ENCODE results near the gene RHOXF2B. TPM values are rescaled to one million over a fixed set of nuclear protein-coding genes. Genes with fewer than 3 reads are reported as not detected.
"Not testable (repeated sequence)": the region's sequence is repeated elsewhere in the genome, so short reads cannot be mapped to it uniquely, and the experiment has no call there.

The RHOXF2B gene
- total RNA-seq, 1 donor from 2014 or later: not detected

DNA sequence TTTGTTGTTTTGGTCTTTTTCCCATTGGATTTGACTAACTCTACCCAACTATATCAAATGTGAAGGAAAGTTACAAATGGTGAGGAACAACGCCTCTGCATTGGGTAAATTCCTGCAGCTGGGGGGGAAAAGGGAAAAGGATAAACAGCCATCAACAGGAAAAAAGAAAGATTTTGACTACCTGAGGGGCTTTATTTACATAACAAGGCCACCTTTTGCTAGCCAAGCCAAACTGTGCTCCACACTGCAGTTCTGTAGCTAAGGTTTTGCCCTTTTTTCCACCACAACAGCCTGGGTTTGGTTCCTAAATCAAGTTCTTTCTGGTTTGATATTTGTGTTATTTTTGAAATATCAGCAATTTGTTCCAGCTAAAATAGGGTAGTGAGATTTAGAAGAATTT, 40.8 kb downstream of the RHOXF2B start:
- no peak overlapping the region for H3K4me3 ChIP-seq (ENCODE audit: low read depth, low read length)
- FAIRE-seq (no peak), DNase-seq (ENCODE audit: low read depth) (no peak)
- no peaks in the 10 kb centered on the region for H3K27me3 ChIP-seq (ENCODE audit: control insufficient read depth, insufficient read depth, low read length)
- TF ChIP-seq, protein P1, sequence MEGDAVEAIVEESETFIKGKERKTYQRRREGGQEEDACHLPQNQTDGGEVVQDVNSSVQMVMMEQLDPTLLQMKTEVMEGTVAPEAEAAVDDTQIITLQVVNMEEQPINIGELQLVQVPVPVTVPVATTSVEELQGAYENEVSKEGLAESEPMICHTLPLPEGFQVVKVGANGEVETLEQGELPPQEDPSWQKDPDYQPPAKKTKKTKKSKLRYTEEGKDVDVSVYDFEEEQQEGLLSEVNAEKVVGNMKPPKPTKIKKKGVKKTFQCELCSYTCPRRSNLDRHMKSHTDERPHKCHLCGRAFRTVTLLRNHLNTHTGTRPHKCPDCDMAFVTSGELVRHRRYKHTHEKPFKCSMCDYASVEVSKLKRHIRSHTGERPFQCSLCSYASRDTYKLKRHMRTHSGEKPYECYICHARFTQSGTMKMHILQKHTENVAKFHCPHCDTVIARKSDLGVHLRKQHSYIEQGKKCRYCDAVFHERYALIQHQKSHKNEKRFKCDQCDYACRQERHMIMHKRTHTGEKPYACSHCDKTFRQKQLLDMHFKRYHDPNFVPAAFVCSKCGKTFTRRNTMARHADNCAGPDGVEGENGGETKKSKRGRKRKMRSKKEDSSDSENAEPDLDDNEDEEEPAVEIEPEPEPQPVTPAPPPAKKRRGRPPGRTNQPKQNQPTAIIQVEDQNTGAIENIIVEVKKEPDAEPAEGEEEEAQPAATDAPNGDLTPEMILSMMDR (IDR thresholded peaks at IDR 0.05; ENCODE audit: insufficient read depth, low read length, severe bottlenecking): no peak
- H3K36me3 ChIP-seq (ENCODE audit: control insufficient read depth, insufficient read depth, low read length): no peaks in the 10 kb centered on the region

DNA sequence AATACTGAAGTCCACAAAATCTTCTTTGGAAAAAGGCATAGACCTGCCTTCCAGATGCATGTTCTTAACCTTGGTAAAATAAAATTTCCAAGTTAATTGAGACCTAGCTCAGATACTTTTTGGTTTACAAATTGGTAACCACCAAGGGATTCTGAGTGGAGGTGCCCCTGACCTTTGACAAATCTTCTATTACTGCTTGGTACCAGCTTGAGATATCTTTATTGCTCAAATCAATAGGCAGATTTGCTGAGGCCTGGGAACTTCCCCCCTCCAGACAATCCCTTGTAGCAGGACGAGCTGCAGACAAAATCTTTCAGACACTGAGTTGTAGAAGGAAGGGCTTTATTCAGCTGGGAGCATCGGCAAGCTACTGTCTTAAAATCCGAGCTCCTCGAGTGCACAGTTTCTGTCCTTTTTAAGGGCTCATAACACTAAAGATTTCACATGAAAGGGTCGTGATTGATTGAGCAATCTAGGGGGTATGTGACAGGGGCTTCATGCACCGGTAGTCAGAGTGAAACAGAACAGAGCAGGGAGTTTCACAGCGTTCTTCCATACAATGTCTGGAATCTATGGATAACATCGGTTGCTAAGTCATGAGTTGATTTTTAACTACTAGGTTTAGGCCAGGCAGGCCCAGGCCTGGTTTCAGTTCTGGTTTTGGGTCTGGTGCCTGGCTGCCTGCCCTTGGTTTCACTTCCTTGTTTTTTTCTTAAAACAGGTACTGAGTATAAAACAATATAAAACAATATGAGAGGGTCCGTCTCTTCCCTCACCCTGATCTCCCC, 41.8 kb downstream of the RHOXF2B start:
- H3K4me3 ChIP-seq (ENCODE audit: low read depth, low read length); DNase-seq (ENCODE audit: low read depth); H3K36me3 ChIP-seq (ENCODE audit: control insufficient read depth, insufficient read depth, low read length); FAIRE-seq; H3K27me3 ChIP-seq (ENCODE audit: control insufficient read depth, insufficient read depth, low read length): not testable (repeated sequence)

DNA sequence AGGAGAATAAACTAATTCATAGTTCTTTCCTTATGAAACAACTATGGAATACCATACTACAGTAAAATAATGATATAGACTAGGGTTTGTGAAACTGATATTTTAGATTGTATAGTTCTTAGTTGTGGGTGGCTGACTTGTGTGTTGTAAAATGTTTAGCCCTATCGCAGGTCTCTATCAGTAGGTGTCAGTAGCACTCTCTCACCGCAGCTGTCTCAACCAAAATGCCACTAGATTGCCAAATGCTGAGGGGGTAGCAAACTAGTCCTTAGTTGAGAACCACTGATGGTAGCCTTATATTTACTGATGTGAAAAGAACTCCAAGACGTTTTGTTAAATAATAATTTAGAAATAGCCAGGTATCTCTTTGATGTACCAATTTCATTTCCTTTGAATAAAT, 48.1 kb downstream of the RHOXF2B start:
- Histone ChIP-seq H3K36me3 (ENCODE audit: control insufficient read depth, insufficient read depth, low read length) (no peaks in the 10 kb centered on the region), H3K4me3 (ENCODE audit: low read depth, low read length) (no peak overlapping the region), H3K27me3 (ENCODE audit: control insufficient read depth, insufficient read depth, low read length) (no peaks in the 10 kb centered on the region)
- TF ChIP-seq, protein P1 (IDR thresholded peaks at IDR 0.05; ENCODE audit: insufficient read depth, low read length, severe bottlenecking): no peak
- FAIRE-seq (no peak), DNase-seq (ENCODE audit: low read depth) (no peak)

DNA sequence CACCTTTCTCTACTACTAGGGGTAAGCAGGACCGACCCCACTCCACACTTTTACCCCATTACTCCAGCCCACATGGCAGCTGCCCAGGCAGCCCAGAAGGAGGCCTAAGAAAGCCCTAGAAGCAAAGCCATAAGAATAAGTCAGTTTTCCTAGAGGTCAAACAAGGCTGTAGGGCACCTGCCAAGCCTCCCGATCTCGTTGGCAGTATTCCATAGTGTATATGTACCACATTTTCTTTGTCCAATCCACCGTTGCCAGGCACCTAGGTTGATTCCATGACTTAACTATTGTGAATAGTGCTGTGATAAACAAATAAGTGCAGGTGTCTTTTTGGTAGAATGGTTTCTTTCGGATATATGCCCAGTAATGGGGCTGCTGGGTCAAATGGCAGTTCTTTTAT, 54.2 kb downstream of the RHOXF2B start:
- no peaks in the 10 kb centered on the region for H3K36me3 ChIP-seq (ENCODE audit: control insufficient read depth, insufficient read depth, low read length)
- TF ChIP-seq, protein P1 (IDR thresholded peaks at IDR 0.05; ENCODE audit: insufficient read depth, low read length, severe bottlenecking): no peak
- no peak for FAIRE-seq
- H3K4me3 ChIP-seq (ENCODE audit: low read depth, low read length): no peak overlapping the region
- H3K27me3 ChIP-seq (ENCODE audit: control insufficient read depth, insufficient read depth, low read length): no peaks in the 10 kb centered on the region
- DNase-seq (ENCODE audit: low read depth): no peak

DNA sequence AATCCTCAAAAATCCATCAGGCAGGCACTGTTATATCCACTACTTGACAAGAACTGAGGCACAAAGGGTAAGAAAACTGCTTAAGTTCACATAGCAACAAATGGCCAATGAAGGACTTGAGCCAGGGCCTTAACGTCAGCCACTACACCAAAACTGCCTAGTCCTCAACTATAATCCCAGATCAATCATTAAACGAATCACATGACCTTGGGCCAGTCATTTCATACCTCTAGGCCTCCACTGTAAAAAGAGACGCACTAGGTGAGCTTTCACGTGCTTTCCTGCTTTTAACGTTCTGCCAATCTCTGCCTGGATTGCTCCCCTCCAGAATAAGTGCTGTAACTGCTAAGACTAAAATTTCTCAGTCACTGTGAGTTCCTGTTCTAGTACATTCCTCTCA, 54.7 kb downstream of the RHOXF2B start:
- H3K36me3 ChIP-seq (ENCODE audit: control insufficient read depth, insufficient read depth, low read length): no peaks in the 10 kb centered on the region
- no peak overlapping the region for H3K4me3 ChIP-seq (ENCODE audit: low read depth, low read length)
- no peaks in the 10 kb centered on the region for H3K27me3 ChIP-seq (ENCODE audit: control insufficient read depth, insufficient read depth, low read length)
- TF ChIP-seq, protein P1 (IDR thresholded peaks at IDR 0.05; ENCODE audit: insufficient read depth, low read length, severe bottlenecking): no peak
- DNase-seq (ENCODE audit: low read depth): no peak
- no peak for FAIRE-seq

Other genes starting within 250 kb of the RHOXF2B start
- 1.1 and 2.9 TPM in 2 replicates for gene UPF3B, start 224.7 kb downstream of the RHOXF2B start, total RNA-seq
- 13.2 and 17.6 TPM in 2 replicates for gene RNF113A, start 206.0 kb downstream of the RHOXF2B start, total RNA-seq
- gene NDUFA1, start 205.9 kb downstream of the RHOXF2B start, total RNA-seq: 55.5 and 143 TPM in 2 replicates
- not detected in 2 replicates for gene AKAP14, start 181.8 kb downstream of the RHOXF2B start, total RNA-seq
- 3.4 and 6.1 TPM in 2 replicates for gene NKAP, start 133.9 kb downstream of the RHOXF2B start, total RNA-seq
- gene RHOXF1, start 38.2 kb upstream of the RHOXF2B start, total RNA-seq: not detected in 2 replicates
- not detected in 2 replicates for gene RHOXF2, start 80.9 kb upstream of the RHOXF2B start, total RNA-seq
- gene ZBTB33, start 173.1 kb upstream of the RHOXF2B start, total RNA-seq: 11.8 and 13.4 TPM in 2 replicates
- gene TMEM255A, start 233.8 kb upstream of the RHOXF2B start, total RNA-seq: not detected in 2 replicates

Data from bronchial epithelial cell (primary cell).